Measurements from ENCODE around the gene CYP4F12.

GRCh38 chr19:15643387-15643786 is 29.5 kb upstream of the CYP4F12 start:
- no peak for TF ChIP-seq CTCF (IDR thresholded peaks at IDR 0.05)
- no peak for TF ChIP-seq EZH2 (IDR thresholded peaks at IDR 0.05; ENCODE audit: borderline replicate concordance, insufficient read depth, low read depth, low read length, poor library complexity, severe bottlenecking)
